Measurements from ENCODE around the gene ALPL. TPM values are rescaled to one million over a fixed set of nuclear protein-coding genes. Genes with fewer than 3 reads are reported as not detected.

The ALPL gene
- total RNA-seq, 1 experiment from 2014 or later: 140 TPM

DNA sequence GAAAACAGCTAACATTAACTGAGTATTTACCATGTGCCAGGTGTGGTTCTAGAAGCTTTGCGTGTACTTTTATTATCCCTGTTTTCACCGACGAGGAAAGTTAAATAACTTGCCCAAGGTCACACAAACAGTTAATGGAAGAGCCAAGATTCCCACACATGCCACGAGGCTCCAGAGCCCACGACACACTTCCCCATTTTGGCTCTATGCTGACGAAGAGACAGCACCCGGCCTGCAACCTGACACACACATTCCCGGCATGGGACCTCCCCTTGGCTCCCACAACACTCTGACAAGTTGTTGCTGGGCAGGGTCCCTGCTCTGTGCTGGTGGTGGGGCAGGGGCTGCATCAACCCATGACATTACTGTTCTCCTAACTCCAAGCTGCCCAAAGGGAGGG is 107.1 kb downstream of the ALPL start (continued):
- TF ChIP-seq, protein P1, sequence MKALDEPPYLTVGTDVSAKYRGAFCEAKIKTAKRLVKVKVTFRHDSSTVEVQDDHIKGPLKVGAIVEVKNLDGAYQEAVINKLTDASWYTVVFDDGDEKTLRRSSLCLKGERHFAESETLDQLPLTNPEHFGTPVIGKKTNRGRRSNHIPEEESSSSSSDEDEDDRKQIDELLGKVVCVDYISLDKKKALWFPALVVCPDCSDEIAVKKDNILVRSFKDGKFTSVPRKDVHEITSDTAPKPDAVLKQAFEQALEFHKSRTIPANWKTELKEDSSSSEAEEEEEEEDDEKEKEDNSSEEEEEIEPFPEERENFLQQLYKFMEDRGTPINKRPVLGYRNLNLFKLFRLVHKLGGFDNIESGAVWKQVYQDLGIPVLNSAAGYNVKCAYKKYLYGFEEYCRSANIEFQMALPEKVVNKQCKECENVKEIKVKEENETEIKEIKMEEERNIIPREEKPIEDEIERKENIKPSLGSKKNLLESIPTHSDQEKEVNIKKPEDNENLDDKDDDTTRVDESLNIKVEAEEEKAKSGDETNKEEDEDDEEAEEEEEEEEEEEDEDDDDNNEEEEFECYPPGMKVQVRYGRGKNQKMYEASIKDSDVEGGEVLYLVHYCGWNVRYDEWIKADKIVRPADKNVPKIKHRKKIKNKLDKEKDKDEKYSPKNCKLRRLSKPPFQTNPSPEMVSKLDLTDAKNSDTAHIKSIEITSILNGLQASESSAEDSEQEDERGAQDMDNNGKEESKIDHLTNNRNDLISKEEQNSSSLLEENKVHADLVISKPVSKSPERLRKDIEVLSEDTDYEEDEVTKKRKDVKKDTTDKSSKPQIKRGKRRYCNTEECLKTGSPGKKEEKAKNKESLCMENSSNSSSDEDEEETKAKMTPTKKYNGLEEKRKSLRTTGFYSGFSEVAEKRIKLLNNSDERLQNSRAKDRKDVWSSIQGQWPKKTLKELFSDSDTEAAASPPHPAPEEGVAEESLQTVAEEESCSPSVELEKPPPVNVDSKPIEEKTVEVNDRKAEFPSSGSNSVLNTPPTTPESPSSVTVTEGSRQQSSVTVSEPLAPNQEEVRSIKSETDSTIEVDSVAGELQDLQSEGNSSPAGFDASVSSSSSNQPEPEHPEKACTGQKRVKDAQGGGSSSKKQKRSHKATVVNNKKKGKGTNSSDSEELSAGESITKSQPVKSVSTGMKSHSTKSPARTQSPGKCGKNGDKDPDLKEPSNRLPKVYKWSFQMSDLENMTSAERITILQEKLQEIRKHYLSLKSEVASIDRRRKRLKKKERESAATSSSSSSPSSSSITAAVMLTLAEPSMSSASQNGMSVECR (CRISPR knock-in tag; IDR thresholded peaks at IDR 0.05; ENCODE audit: borderline replicate concordance): no peak
- TF ChIP-seq ZNF121 (CRISPR knock-in tag; IDR thresholded peaks at IDR 0.05): no peak
- TF ChIP-seq, protein P2, sequence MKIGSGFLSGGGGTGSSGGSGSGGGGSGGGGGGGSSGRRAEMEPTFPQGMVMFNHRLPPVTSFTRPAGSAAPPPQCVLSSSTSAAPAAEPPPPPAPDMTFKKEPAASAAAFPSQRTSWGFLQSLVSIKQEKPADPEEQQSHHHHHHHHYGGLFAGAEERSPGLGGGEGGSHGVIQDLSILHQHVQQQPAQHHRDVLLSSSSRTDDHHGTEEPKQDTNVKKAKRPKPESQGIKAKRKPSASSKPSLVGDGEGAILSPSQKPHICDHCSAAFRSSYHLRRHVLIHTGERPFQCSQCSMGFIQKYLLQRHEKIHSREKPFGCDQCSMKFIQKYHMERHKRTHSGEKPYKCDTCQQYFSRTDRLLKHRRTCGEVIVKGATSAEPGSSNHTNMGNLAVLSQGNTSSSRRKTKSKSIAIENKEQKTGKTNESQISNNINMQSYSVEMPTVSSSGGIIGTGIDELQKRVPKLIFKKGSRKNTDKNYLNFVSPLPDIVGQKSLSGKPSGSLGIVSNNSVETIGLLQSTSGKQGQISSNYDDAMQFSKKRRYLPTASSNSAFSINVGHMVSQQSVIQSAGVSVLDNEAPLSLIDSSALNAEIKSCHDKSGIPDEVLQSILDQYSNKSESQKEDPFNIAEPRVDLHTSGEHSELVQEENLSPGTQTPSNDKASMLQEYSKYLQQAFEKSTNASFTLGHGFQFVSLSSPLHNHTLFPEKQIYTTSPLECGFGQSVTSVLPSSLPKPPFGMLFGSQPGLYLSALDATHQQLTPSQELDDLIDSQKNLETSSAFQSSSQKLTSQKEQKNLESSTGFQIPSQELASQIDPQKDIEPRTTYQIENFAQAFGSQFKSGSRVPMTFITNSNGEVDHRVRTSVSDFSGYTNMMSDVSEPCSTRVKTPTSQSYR (CRISPR knock-in tag; IDR thresholded peaks at IDR 0.05): no peak

GRCh38 chr1:21617126-21617738 is 108.0 kb downstream of the ALPL start:
- ChIA-PET CTCF (interaction anchor here (0.8 to 1.0 kb wide), 2 partner anchors 21 to 52 kb away, joined by 3 read pairs; partner anchors contain the start of gene RAP1GAP), POLR2A (no interaction called here)
- Mint-ChIP-seq H3K27me3 (ENCODE audit: low read depth) (peaks cover 17% of the 10 kb centered on the region), H3K4me1 (peaks cover 22% of the 10 kb centered on the region), H3K36me3 (no peaks in the 10 kb centered on the region), H3K9me3 (no peaks in the 10 kb centered on the region), H3K27ac (no peak overlapping the region), H3K4me3 (no peak overlapping the region)
- ATAC-seq (no peak), DNase-seq (ENCODE audit: low spot score) (no peak)
- no peak for TF ChIP-seq ZNF423 (CRISPR knock-in tag; IDR thresholded peaks at IDR 0.05)
- TF ChIP-seq MYBL2 (CRISPR knock-in tag; IDR thresholded peaks at IDR 0.05): no peak
- no peak for TF ChIP-seq E2F1 (CRISPR knock-in tag; IDR thresholded peaks at IDR 0.05)
- TF ChIP-seq E2F4 (CRISPR knock-in tag; IDR thresholded peaks at IDR 0.05; ENCODE audit: borderline replicate concordance, low read depth): no peak
- TF ChIP-seq IRF2 (CRISPR knock-in tag; IDR thresholded peaks at IDR 0.05; ENCODE audit: borderline replicate concordance, low read depth): no peak

DNA sequence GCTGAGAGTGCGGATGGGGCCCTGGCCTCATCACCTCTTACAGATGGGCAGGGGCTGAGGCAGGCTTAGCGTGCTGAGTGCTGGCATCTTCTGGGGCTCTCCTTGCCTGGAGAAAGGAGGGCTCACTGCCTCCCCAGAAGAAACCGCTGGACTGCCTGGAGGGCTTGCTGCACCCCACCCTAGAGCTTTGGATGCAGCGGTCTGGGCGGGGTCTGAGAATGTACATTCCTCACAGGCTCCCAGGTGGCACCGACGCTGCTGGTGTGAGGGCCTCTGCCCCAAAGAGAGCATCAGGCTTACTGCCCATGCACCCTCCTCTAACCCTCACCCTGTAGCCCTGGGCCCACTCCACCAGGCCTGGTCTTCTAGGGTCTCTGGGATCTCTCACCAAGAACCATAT is 108.8 kb downstream of the ALPL start:
- peaks cover 17% of the 10 kb centered on the region for H3K27me3 Mint-ChIP-seq (ENCODE audit: low read depth)
- H3K4me1 Mint-ChIP-seq: peaks cover 24% of the 10 kb centered on the region
- no peaks in the 10 kb centered on the region for H3K9me3 Mint-ChIP-seq
- TF ChIP-seq, protein P3, sequence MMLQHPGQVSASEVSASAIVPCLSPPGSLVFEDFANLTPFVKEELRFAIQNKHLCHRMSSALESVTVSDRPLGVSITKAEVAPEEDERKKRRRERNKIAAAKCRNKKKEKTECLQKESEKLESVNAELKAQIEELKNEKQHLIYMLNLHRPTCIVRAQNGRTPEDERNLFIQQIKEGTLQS (CRISPR knock-in tag; conservative IDR thresholded peaks at IDR 0.05): no peak
- TF ChIP-seq, protein P2 (CRISPR knock-in tag; IDR thresholded peaks at IDR 0.05): no peak
- TF ChIP-seq FOXP1 (CRISPR knock-in tag; IDR thresholded peaks at IDR 0.05; ENCODE audit: borderline replicate concordance) (no peak), CDX4 (CRISPR knock-in tag; IDR thresholded peaks at IDR 0.05; ENCODE audit: borderline replicate concordance) (no peak), ZNF317 (CRISPR knock-in tag; IDR thresholded peaks at IDR 0.05; ENCODE audit: borderline replicate concordance, low read depth) (no peak), SMAD4 (CRISPR knock-in tag; IDR thresholded peaks at IDR 0.05) (no peak), NR3C1 (CRISPR knock-in tag; conservative IDR thresholded peaks at IDR 0.05; ENCODE audit: low read depth) (no peak)
- DNase-seq (ENCODE audit: low spot score) (no peak), ATAC-seq (no peak)
- ChIA-PET POLR2A (no interaction called here), CTCF (interaction anchor here (0.9 to 1.1 kb wide), 3 partner anchors 23 to 127 kb away, joined by 3 read pairs; partner anchors contain the start of gene RAP1GAP)
- H3K4me3 Mint-ChIP-seq: no peak overlapping the region
- no peaks in the 10 kb centered on the region for H3K36me3 Mint-ChIP-seq
- no peak overlapping the region for H3K27ac Mint-ChIP-seq
